Measurements from ENCODE around the gene ARL6IP5.

ARL6IP5 gene

GRCh38 chr3:69084326-69085167 lies at the start of gene ARL6IP5:
ARL6IP5 (plus strand) TSS chr3:69084937; CDS start chr3:69085048, 111 bp downstream.
- no peaks in the 10 kb centered on the region for H3K9me3 ChIP-seq
- H3K27ac ChIP-seq: peak within 1 kb of the TSS; percentile 93 to 96
- H3K27me3 ChIP-seq: no peaks in the 10 kb centered on the region
- H3K4me1 ChIP-seq: peaks cover 0 to 65% (median 50%) of the 10 kb centered on the region in 4 donors
- intact Hi-C loops (cut with DNase I; ENCODE audit: low total_unique reads): loop anchor here (5.0 to 10.0 kb wide), 2 partner anchors 32 to 70 kb away; partner anchors contain the start of genes EOGT and TMF1
- TF ChIP-seq CTCF (IDR thresholded peaks at IDR 0.05): no peak
- H3K36me3 ChIP-seq: no peaks in the 10 kb centered on the region
- H3K4me3 ChIP-seq: peak within 1 kb of the TSS; percentile 95 to 97
- peak; percentile 94 to 97 for DNase-seq

GRCh38 chr3:69044608-69045007 lies 40.1 kb upstream of the ARL6IP5 start:
- intact Hi-C loops (cut with DNase I; ENCODE audit: low total_unique reads): no loop called here
- Histone ChIP-seq H3K4me1 (peaks cover 0 to 36% (median 14%) of the 10 kb centered on the region in 4 donors), H3K27me3 (no peaks in the 10 kb centered on the region), H3K9me3 (no peaks in the 10 kb centered on the region), H3K36me3 (peaks cover 50 to 87% (median 67%) of the 10 kb centered on the region in 3 donors), H3K4me3 (no peak overlapping the region), H3K27ac (no peak overlapping the region)
- no peak for TF ChIP-seq CTCF (IDR thresholded peaks at IDR 0.05)
- DNase-seq: no peak

GRCh38 chr3:69048990-69049389 lies 35.7 kb upstream of the ARL6IP5 start:
- peaks cover 0 to 55% (median 26%) of the 10 kb centered on the region in 4 donors for H3K4me1 ChIP-seq
- DNase-seq: no peak
- no peak overlapping the region for H3K27ac ChIP-seq
- no peak for TF ChIP-seq CTCF (IDR thresholded peaks at IDR 0.05)
- H3K9me3 ChIP-seq: no peaks in the 10 kb centered on the region
- intact Hi-C loops (cut with DNase I; ENCODE audit: low total_unique reads): no loop called here
- no peaks in the 10 kb centered on the region for H3K27me3 ChIP-seq
- no peak overlapping the region for H3K4me3 ChIP-seq
- H3K36me3 ChIP-seq: peaks cover 22 to 44% (median 31%) of the 10 kb centered on the region in 3 donors

GRCh38 chr3:69051756-69052471 lies 32.8 kb upstream of the ARL6IP5 start, which contains the start of gene TMF1:
TMF1 (minus strand) TSS chr3:69052333; CDS start chr3:69052086, 247 bp downstream.
- peak; percentile 99 for DNase-seq

More at GRCh38 chr3:69051756-69052471, 32.8 kb upstream of the ARL6IP5 start, which contains the start of gene TMF1:
- intact Hi-C loops (cut with DNase I; ENCODE audit: low total_unique reads): loop anchor here (5.0 to 10.0 kb wide), 2 partner anchors 35 to 47 kb away; no protein-coding TSS in a partner anchor
- peak within 1 kb of the TSS; percentile 94 to 96 for H3K27ac ChIP-seq
- no peaks in the 10 kb centered on the region for H3K27me3 ChIP-seq
- H3K9me3 ChIP-seq: no peaks in the 10 kb centered on the region
- H3K36me3 ChIP-seq: peaks cover 21 to 37% (median 36%) of the 10 kb centered on the region in 3 donors
- peaks cover 0 to 46% (median 22%) of the 10 kb centered on the region in 4 donors for H3K4me1 ChIP-seq
- peak within 1 kb of the TSS; percentile 74 to 88 for H3K4me3 ChIP-seq
- no peak for TF ChIP-seq CTCF (IDR thresholded peaks at IDR 0.05)
